Keratinocyte (primary cell): ENCODE data around the gene TPI1.

Experiments used
- CTCF ChIP-seq, 3 experiments: IDR thresholded peaks in 1 of 3; conservative IDR thresholded peaks in 1 of 3; optimal IDR thresholded peaks in 1 of 3; 2 replicates in 2 of 3; 3 replicates in 1 of 3; pipeline versions ENCODE3 to v1.5.1; 2011; ENCODE audit warnings: low read length in 3 of 3, mild to moderate bottlenecking in 3 of 3, moderate library complexity in 2 of 3, control low read depth in 1 of 3, inconsistent platforms in 1 of 3; ENCODE audit not compliant: insufficient read depth in 2 of 3; ENCODE audit errors: extremely low read depth in 1 of 3
- EZH2 ChIP-seq: IDR thresholded peaks from one replicate; pipeline ENCODE4 v1.6.1; 2012; ENCODE audit warnings: inconsistent platforms, mild to moderate bottlenecking, low read length, moderate library complexity

GRCh38 chr12:6855322-6855721 lies 12.0 kb upstream of the TPI1 start:
- TF ChIP-seq CTCF (optimal IDR thresholded peaks at IDR 0.05 in 1 of 3, IDR thresholded peaks at IDR 0.05 in 1 of 3, conservative IDR thresholded peaks at IDR 0.05 in 1 of 3; ENCODE audit: extremely low read depth in 1 of 3, insufficient read depth in 2 of 3, low read length in 3 of 3) (no peak), EZH2 (no peak)
